Large intestine (tissue), 3 donors: ENCODE data around the gene FOXL1. TPM values are rescaled to one million over a fixed set of nuclear protein-coding genes. Genes with fewer than 3 reads are reported as not detected.

Experiments
- DNase-seq, 2 donors: peaks; one replicate each; pipeline versions ENCODE4 v3.0.0 to v3.0.0-alpha.2; 2013
- H3K27ac ChIP-seq: one replicate; pipeline ENCODE4 v1.5.1; 2013; ENCODE audit warnings: low read length
- H3K27me3 ChIP-seq: 2 replicates; pipeline ENCODE4 v1.6.1; 2013; ENCODE audit warnings: low read length; ENCODE audit not compliant: control insufficient read depth, insufficient read depth
- H3K36me3 ChIP-seq: 2 replicates; pipeline ENCODE4 v1.6.1; 2013; ENCODE audit warnings: low read length; ENCODE audit not compliant: control insufficient read depth, insufficient read depth
- H3K4me1 ChIP-seq: one replicate; pipeline ENCODE4 v1.6.1; 2013; ENCODE audit warnings: low read length; ENCODE audit not compliant: control insufficient read depth, insufficient read depth
- H3K4me3 ChIP-seq: one replicate; pipeline ENCODE4 v1.5.1; 2013; ENCODE audit warnings: low read length
- H3K9me3 ChIP-seq: one replicate; pipeline ENCODE4 v1.6.1; 2013; ENCODE audit warnings: mild to moderate bottlenecking, low read depth, low read length, moderate library complexity; ENCODE audit not compliant: control insufficient read depth
- WGBS: methylation state at CpG from one replicate; pipeline ENCODE4 v1.1.5; 2013; ENCODE audit warnings: low lambda C conversion rate; ENCODE audit not compliant: insufficient coverage; 5-methylcytosine and 5-hydroxymethylcytosine counted together
- polyA plus RNA-seq: library from polyadenylated mRNA; unstranded; fragments of 120-200 nt; gene quantifications from one replicate; pipeline ENCODE4 v1.2.1, GENCODE V29; 2013

Gene FOXL1
- polyA plus RNA-seq, 1 donor, result 5.1 TPM

DNA sequence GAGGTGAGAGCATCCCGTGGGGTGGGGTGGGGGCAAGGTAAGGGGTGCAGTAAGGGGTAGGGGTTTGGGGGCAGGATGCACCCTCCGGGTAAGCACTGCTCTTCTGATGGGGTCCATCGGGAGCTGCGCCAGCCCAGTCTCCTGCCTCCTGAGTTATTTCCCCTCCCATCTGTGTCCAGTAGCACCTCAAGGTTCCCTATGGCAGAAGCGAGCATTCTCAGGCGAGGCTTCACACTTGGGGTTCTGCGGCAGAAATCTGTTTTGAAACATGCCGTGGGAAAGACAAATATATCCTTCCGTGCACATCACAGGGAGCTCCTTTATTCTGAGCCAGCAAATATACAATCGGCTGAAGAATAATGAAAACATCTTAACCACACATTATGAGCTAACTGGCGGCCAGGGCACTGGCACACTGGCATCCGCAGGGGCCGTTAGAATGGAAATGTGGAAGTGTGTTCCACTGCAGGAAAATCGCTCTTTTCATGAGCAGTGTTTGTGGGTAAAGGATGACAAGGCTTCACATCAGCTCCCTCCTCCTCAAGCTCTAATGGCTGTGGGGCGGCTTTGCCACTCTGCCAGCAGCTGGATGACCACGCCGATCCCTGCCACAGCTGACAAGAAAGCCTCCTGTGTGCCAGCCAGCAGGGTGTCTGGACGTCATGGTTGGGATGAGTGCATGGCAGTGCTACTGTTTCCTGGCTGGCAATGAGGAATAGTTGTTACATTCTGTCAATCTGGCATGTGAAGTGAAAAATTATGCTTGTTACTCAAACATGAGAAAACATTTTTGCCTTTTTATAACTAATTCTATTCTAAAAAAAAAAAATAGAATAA lies 43.4 kb upstream of the FOXL1 start:
- Histone ChIP-seq H3K4me3 (no peak overlapping the region), H3K27ac (no peak overlapping the region), H3K36me3 (peaks cover 40% of the 10 kb centered on the region), H3K9me3 (no peaks in the 10 kb centered on the region), H3K27me3 (no peaks in the 10 kb centered on the region), H3K4me1 (no peaks in the 10 kb centered on the region)
- WGBS, result no CpG with 5 or more reads among the region's 18 CpGs
- DNase-seq, result no peak

DNA sequence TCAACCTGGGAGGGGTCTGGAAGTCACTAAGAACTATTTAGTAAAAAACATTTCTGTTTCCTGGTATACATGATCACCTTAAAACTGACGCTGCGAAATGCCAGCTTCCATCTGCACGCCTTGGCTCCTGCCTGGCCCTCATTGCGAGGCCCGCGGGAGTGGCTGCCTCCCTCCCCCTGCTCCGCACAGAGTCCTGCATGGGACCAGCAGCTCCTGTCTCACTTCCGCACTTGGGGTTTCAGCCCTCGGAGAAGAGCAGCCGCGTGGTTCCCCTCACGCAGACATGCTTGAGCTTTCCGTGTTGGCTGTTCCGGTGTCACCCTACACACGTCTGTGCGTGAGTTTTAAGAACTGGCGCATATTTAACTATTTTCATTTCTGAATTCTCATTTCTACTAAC lies 41.7 kb upstream of the FOXL1 start:
- no peak for DNase-seq
- Histone ChIP-seq H3K36me3 (peaks cover 55% of the 10 kb centered on the region), H3K27me3 (no peaks in the 10 kb centered on the region), H3K9me3 (no peaks in the 10 kb centered on the region), H3K4me1 (no peaks in the 10 kb centered on the region), H3K4me3 (no peak overlapping the region), H3K27ac (no peak overlapping the region)
- no CpG with 5 or more reads among the region's 17 CpGs for WGBS

GRCh38 chr16:86537486-86537885 lies 40.9 kb upstream of the FOXL1 start:
- Histone ChIP-seq H3K9me3 (no peaks in the 10 kb centered on the region), H3K27ac (no peak overlapping the region), H3K36me3 (peaks cover 58% of the 10 kb centered on the region), H3K4me3 (no peak overlapping the region), H3K4me1 (no peaks in the 10 kb centered on the region), H3K27me3 (no peaks in the 10 kb centered on the region)
- WGBS, result no CpG with 5 or more reads among the region's 4 CpGs
- no peak for DNase-seq

- Histone ChIP-seq H3K9me3 (no peaks in the 10 kb centered on the region), H3K27ac (no peak overlapping the region), H3K27me3 (no peaks in the 10 kb centered on the region), H3K36me3 (peaks cover 66% of the 10 kb centered on the region), H3K4me1 (no peaks in the 10 kb centered on the region), H3K4me3 (no peak overlapping the region)
- no peak for DNase-seq
- no CpG with 5 or more reads among the region's 17 CpGs for WGBS
Observed at GRCh38 chr16:86538196-86538780, 40.1 kb upstream of the FOXL1 start.

- no peak overlapping the region for H3K4me3 ChIP-seq
- H3K36me3 ChIP-seq, result peaks cover 75% of the 10 kb centered on the region
- DNase-seq, result no peak
- WGBS, result no CpG with 5 or more reads among the region's 6 CpGs
- H3K27me3 ChIP-seq, result no peaks in the 10 kb centered on the region
- no peak overlapping the region for H3K27ac ChIP-seq
- no peaks in the 10 kb centered on the region for H3K4me1 ChIP-seq
- no peaks in the 10 kb centered on the region for H3K9me3 ChIP-seq
Observed at GRCh38 chr16:86540894-86541293, 37.5 kb upstream of the FOXL1 start.

DNA sequence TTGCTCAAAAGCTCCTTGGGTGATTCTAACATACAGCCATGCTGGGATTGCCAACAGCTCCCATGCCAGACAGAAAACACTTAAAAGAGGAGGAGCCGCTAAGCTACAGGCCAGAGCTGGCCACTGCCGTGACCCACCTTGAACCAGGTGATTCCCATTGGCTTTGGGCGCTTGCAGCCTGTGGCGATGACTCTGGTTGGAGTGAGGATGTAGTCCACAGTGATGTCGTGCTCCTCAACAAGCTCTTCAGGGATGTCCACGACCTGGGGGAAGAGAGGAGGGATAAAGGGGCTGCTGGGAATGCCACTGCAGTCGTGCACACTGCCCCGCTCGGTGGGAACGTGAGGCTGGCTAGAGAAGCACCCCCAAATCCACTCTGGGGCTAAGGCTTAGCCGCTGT lies 36.8 kb upstream of the FOXL1 start:
- Histone ChIP-seq H3K4me3 (no peak overlapping the region), H3K9me3 (no peaks in the 10 kb centered on the region), H3K27me3 (no peaks in the 10 kb centered on the region), H3K4me1 (no peaks in the 10 kb centered on the region), H3K27ac (no peak overlapping the region), H3K36me3 (peaks cover 79% of the 10 kb centered on the region)
- no peak for DNase-seq
- no CpG with 5 or more reads among the region's 11 CpGs for WGBS

GRCh38 chr16:86542756-86543750 lies 35.3 kb upstream of the FOXL1 start:
- WGBS, result 100% methylated on average over 1 of the region's 21 CpGs
- H3K4me3 ChIP-seq, result no peak overlapping the region
- peaks cover 80% of the 10 kb centered on the region for H3K36me3 ChIP-seq
- no peaks in the 10 kb centered on the region for H3K9me3 ChIP-seq
- H3K27me3 ChIP-seq, result no peaks in the 10 kb centered on the region
- H3K4me1 ChIP-seq, result no peaks in the 10 kb centered on the region
- no peak for DNase-seq
- H3K27ac ChIP-seq, result no peak overlapping the region

- no CpG with 5 or more reads among the region's 12 CpGs for WGBS
- no peaks in the 10 kb centered on the region for H3K9me3 ChIP-seq
- peaks cover 76% of the 10 kb centered on the region for H3K36me3 ChIP-seq
Observed at GRCh38 chr16:86545481-86545880, 32.9 kb upstream of the FOXL1 start.

DNA sequence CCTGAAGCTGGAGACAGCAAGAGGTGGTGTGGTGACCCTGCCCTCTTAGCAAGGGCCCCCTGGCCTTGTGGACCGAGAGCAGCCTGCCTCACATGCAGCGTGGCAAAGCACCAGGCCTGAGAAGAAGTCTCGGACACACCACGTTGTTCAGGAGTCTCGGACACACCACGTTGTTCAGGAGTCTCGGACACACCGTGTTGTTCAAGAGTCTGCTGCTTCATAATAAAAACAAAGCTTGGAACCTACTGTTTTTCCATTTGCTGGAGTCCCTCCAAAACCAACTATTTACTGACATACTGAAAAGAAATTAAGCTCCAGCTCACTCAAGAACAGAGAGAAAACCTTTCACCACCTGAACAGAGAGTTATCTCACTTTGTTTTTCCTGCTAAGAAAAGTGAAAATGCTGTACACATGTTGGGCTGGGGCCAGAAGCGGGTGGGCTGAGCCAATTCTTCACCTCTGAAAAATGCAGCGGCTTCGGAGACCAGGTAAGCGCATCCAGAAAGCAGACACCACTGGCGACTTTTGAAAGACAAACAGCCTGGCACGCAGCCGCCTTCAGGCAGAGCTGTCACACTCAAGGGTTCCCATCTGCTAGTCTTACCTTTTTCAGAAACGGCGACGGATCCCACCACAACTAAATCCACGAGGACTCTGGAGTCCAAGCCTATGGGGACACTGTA lies 32.3 kb upstream of the FOXL1 start:
- DNase-seq, result no peak
- Histone ChIP-seq H3K27me3 (no peaks in the 10 kb centered on the region), H3K27ac (no peak overlapping the region), H3K9me3 (no peaks in the 10 kb centered on the region), H3K4me1 (no peaks in the 10 kb centered on the region), H3K36me3 (peaks cover 73% of the 10 kb centered on the region), H3K4me3 (no peak overlapping the region)
- WGBS, result no CpG with 5 or more reads among the region's 19 CpGs

More at GRCh38 chr16:86545481-86545880, 32.9 kb upstream of the FOXL1 start:
- no peak for DNase-seq
- Histone ChIP-seq H3K27me3 (no peaks in the 10 kb centered on the region), H3K4me3 (no peak overlapping the region), H3K27ac (no peak overlapping the region), H3K4me1 (no peaks in the 10 kb centered on the region)

DNA sequence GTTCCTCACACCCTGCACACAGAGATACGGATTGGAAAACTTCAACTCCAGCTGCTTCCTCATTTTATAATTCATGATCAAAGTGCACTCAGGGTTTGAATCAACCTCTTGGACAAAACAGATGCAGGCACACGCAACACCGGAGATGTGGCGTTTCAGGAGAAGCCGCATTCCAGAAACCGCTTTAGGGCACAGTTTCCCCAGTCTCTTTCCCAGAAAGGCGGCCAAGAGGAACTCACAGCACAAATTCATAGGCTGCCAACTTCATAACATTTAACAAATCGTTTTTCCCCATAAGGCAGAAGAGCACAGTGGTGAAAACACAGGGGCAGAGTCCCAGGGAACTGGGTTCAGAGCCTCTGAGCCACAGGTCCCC lies 31.7 kb upstream of the FOXL1 start:
- peaks cover 69% of the 10 kb centered on the region for H3K36me3 ChIP-seq
- no peaks in the 10 kb centered on the region for H3K9me3 ChIP-seq
- no peaks in the 10 kb centered on the region for H3K4me1 ChIP-seq
- H3K4me3 ChIP-seq, result no peak overlapping the region
- H3K27me3 ChIP-seq, result no peaks in the 10 kb centered on the region
- DNase-seq, result no peak
- H3K27ac ChIP-seq, result no peak overlapping the region
- no CpG with 5 or more reads among the region's 8 CpGs for WGBS
